Thyroid gland (tissue), 4 donors: Measurements from ENCODE around the gene TDRKH.

Experiments
- POLR2A ChIP-seq, 2 donors: fragments of 450-650 bp; IDR thresholded peaks; one replicate each; pipeline ENCODE4 v1.6.1; 2017; ENCODE audit warnings: antibody characterized with exemption in 2 of 2, mild to moderate bottlenecking in 2 of 2, moderate library complexity in 1 of 2
- TF ChIP-seq, protein P1 (sequence below), 6 experiments: fragments of 200-600 bp in 3 of 6; fragments of 450-650 bp in 3 of 6; sonication (generic) in 3 of 6; IDR thresholded peaks; one replicate each; pipeline ENCODE4 v1.5.1; 2016 to 2019; ENCODE audit warnings: antibody characterized with exemption in 6 of 6, mild to moderate bottlenecking in 2 of 6, inconsistent platforms in 1 of 6, moderate library complexity in 1 of 6

DNA sequence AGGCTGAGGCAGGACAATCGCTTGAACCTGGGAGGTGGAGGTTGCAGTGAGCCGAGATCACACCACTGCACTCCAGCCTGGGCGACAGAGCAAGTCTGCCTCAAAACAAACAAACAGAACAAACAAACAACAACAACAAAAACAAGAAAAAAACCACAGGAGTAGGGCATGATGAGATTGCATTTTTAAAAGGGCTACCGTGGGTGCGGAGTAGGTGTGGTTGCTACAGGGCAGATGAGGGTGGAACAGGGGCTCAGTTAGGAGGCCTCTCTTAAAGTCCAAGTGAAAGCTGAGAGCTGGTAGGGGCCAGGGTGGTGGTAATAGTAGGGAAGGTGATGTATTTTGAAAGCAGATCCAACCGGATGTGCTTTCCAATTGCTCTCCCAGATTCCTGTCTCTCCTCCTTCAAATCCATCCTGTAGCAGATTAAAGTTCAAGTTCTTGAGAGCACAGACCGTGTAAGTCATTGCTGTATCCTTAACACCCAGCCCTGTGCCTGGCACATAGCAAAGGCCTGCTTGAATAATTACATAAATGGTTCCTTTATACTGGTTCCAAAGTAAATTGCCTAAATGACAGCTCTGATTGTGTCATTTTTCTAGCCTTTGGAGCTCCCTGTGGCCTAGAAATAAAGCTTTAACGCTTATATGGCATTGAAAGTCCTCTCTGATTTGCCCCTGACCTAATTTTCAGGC, 19.1 kb upstream of the TDRKH start:
- TF ChIP-seq, protein P1, sequence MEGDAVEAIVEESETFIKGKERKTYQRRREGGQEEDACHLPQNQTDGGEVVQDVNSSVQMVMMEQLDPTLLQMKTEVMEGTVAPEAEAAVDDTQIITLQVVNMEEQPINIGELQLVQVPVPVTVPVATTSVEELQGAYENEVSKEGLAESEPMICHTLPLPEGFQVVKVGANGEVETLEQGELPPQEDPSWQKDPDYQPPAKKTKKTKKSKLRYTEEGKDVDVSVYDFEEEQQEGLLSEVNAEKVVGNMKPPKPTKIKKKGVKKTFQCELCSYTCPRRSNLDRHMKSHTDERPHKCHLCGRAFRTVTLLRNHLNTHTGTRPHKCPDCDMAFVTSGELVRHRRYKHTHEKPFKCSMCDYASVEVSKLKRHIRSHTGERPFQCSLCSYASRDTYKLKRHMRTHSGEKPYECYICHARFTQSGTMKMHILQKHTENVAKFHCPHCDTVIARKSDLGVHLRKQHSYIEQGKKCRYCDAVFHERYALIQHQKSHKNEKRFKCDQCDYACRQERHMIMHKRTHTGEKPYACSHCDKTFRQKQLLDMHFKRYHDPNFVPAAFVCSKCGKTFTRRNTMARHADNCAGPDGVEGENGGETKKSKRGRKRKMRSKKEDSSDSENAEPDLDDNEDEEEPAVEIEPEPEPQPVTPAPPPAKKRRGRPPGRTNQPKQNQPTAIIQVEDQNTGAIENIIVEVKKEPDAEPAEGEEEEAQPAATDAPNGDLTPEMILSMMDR (IDR thresholded peaks at IDR 0.05): no peak
- TF ChIP-seq POLR2A (IDR thresholded peaks at IDR 0.05): no peak
